ENCODE measurements around the gene ZNF582.
"Not testable (repeated sequence)": the region's sequence is repeated elsewhere in the genome, so short reads cannot be mapped to it uniquely, and the experiment has no call there.

Gene ZNF582

GRCh38 chr19:56350416-56351045, 42.8 kb downstream of the ZNF582 start:
- DNase-seq, result peak; percentile 4 to 68 (median 55)

- DNase-seq, result peak in 1 of 3 experiments; percentile 1
Observed at GRCh38 chr19:56348289-56348877, 45.0 kb downstream of the ZNF582 start.

GRCh38 chr19:56347163-56347778, 46.1 kb downstream of the ZNF582 start:
- DNase-seq, result no peak

GRCh38 chr19:56341948-56342347, 51.4 kb downstream of the ZNF582 start:
- no peak for DNase-seq

- DNase-seq, result peak in 1 of 3 experiments; percentile 4
Observed at GRCh38 chr19:56339031-56339430, 54.3 kb downstream of the ZNF582 start.

GRCh38 chr19:56337077-56337476, 56.3 kb downstream of the ZNF582 start:
- DNase-seq, result not testable (repeated sequence)

- not testable (repeated sequence) for DNase-seq
Observed at GRCh38 chr19:56335371-56335770, 58.0 kb downstream of the ZNF582 start.

- DNase-seq, result peak; percentile 3 to 62 (median 59)
Observed at GRCh38 chr19:56333506-56333905, 59.8 kb downstream of the ZNF582 start.

All from NCI-H1417 (cell line).